Activated CD8-positive, alpha-beta T cell treated with anti-CD3 and anti-CD28 coated beads for 36 hours (primary cell): ENCODE data around the gene RTN3. TPM values are rescaled to one million over a fixed set of nuclear protein-coding genes. Genes with fewer than 3 reads are reported as not detected.
"Not testable (repeated sequence)": the region's sequence is repeated elsewhere in the genome, so short reads cannot be mapped to it uniquely, and the experiment has no call there.

Experiments used
- ATAC-seq: fragments of 200-7000 bp; cut with Tn5 transposase; one replicate; pipeline ENCODE4 v1.10.0; 2021; ENCODE audit warnings: mild to moderate bottlenecking, moderate library complexity
- CTCF ChIA-PET: fragments of 350-600 bp; sonication (Branson Sonifier 250); formaldehyde crosslinking; loops from one replicate; lab custom pipeline; 2021; ENCODE audit warnings: antibody characterized with exemption; lab: Charles Lee
- POLR2A ChIA-PET: fragments of 350-600 bp; sonication (Branson Sonifier 250); formaldehyde crosslinking; loops from one replicate; lab custom pipeline; 2021; ENCODE audit warnings: antibody characterized with exemption; lab: Charles Lee
- DNase-seq: peaks from one replicate; pipeline ENCODE4 v3.0.0-alpha.2; 2020
- H3K27ac Mint-ChIP-seq: one replicate; pipeline ENCODE4 v1.8.0; 2021; ENCODE audit warnings: mild to moderate bottlenecking, mixed read lengths
- H3K27me3 Mint-ChIP-seq: one replicate; pipeline ENCODE4 v1.8.0; 2021; ENCODE audit warnings: mixed read lengths
- H3K36me3 Mint-ChIP-seq: one replicate; pipeline ENCODE4 v1.8.0; 2021; ENCODE audit warnings: low read depth, mixed read lengths
- H3K4me1 Mint-ChIP-seq: one replicate; pipeline ENCODE4 v1.8.0; 2021; ENCODE audit warnings: low read depth, mixed read lengths
- H3K4me3 Mint-ChIP-seq: one replicate; pipeline ENCODE4 v1.8.0; 2021; ENCODE audit warnings: mild to moderate bottlenecking, moderate library complexity, mixed read lengths
- H3K9me3 Mint-ChIP-seq: one replicate; pipeline ENCODE4 v1.8.0; 2021; ENCODE audit warnings: mixed read lengths
- CTCF ChIP-seq: fragments of 200-600 bp; IDR thresholded peaks from one replicate; pipeline ENCODE4 v1.8.0; 2022; ENCODE audit warnings: antibody characterized with exemption, mild to moderate bottlenecking
- intact Hi-C: fragments of 100-400 bp; cut with micrococcal nuclease; formaldehyde crosslinking; loops from one replicate; pipeline ENCODE4 v1.10.0; 2022
- total RNA-seq, 2 experiments: library from RNA; stranded (reverse); gene quantifications; one replicate each; pipeline ENCODE4 v1.2.3, GENCODE V29; 2021

The RTN3 gene
- total RNA-seq: 10 to 100 TPM; 32.1 to 34.0 TPM

GRCh38 chr11:63681321-63682065, at the start of gene RTN3:
RTN3 (plus strand) TSS chr11:63681500; CDS start chr11:63681637, 137 bp downstream.
- peak; percentile 98 for DNase-seq
- H3K27ac Mint-ChIP-seq: peak within 1 kb of the TSS; percentile 81
- intact Hi-C loops: no loop called here
- ChIA-PET CTCF (interaction anchor here (0.7 to 5.3 kb wide), 6 partner anchors 8 to 57 kb away, joined by 3 to 35 read pairs (median 8); partner anchors contain the start of gene ATL3), POLR2A (interaction anchor here (1.0 to 3.7 kb wide), 8 partner anchors 10 to 85 kb away, joined by 3 to 31 read pairs (median 5); partner anchors contain the start of gene ATL3)
- no peaks in the 10 kb centered on the region for H3K36me3 Mint-ChIP-seq
- H3K27me3 Mint-ChIP-seq: no peaks in the 10 kb centered on the region
- TF ChIP-seq CTCF: no peak
- ATAC-seq: peak; percentile 94
- H3K4me3 Mint-ChIP-seq: peak within 1 kb of the TSS; percentile 90
- H3K4me1 Mint-ChIP-seq: peaks cover 23% of the 10 kb centered on the region
- H3K9me3 Mint-ChIP-seq: no peaks in the 10 kb centered on the region

GRCh38 chr11:63635762-63636465, 45.4 kb upstream of the RTN3 start:
- Mint-ChIP-seq H3K9me3 (no peaks in the 10 kb centered on the region), H3K36me3 (peaks cover 15% of the 10 kb centered on the region), H3K4me1 (peaks cover 11% of the 10 kb centered on the region), H3K27me3 (no peaks in the 10 kb centered on the region), H3K27ac (no peak overlapping the region), H3K4me3 (no peak overlapping the region)
- peak; percentile 83 for ATAC-seq
- peak; percentile 76 for DNase-seq
- POLR2A ChIA-PET: interaction anchor here (1.3 kb wide), 1 partner anchor 157 kb away, joined by 4 read pairs; no protein-coding TSS in a partner anchor
- CTCF ChIA-PET: interaction anchor here (0.7 to 12.3 kb wide), 21 partner anchors 11 to 204 kb away, joined by 3 to 150 read pairs (median 4); partner anchors contain the start of genes LGALS12 and PLAAT5
- intact Hi-C loops: loop anchor here (2.0 kb wide), 1 partner anchor 157 kb away; no protein-coding TSS in a partner anchor
- peak; percentile 86 for TF ChIP-seq CTCF

GRCh38 chr11:63638436-63638835, 42.9 kb upstream of the RTN3 start:
- POLR2A ChIA-PET: interaction anchor here (1.0 kb wide), 1 partner anchor 14 kb away, joined by 3 read pairs; no protein-coding TSS in a partner anchor
- H3K36me3 Mint-ChIP-seq: not testable (repeated sequence)

GRCh38 chr11:63639199-63639832, 42.0 kb upstream of the RTN3 start:
- no peak overlapping the region for H3K27ac Mint-ChIP-seq
- peaks cover 11% of the 10 kb centered on the region for H3K36me3 Mint-ChIP-seq
- intact Hi-C loops: no loop called here
- POLR2A ChIA-PET: interaction anchor here (0.6 to 1.4 kb wide), 4 partner anchors 13 to 102 kb away, joined by 3 read pairs; no protein-coding TSS in a partner anchor
- H3K4me1 Mint-ChIP-seq: peaks cover 4% of the 10 kb centered on the region
- no peak overlapping the region for H3K4me3 Mint-ChIP-seq
- DNase-seq (no peak), ATAC-seq (no peak)
- CTCF ChIA-PET: interaction anchor here (0.5 to 12.3 kb wide), 34 partner anchors 9 to 1841 kb away, joined by 3 to 150 read pairs (median 4); partner anchors contain the start of gene PLAAT2
- no peaks in the 10 kb centered on the region for H3K27me3 Mint-ChIP-seq
- no peaks in the 10 kb centered on the region for H3K9me3 Mint-ChIP-seq
- peak; percentile 74 for TF ChIP-seq CTCF

More at GRCh38 chr11:63638436-63638835, 42.9 kb upstream of the RTN3 start:
- intact Hi-C loops, H3K27me3 Mint-ChIP-seq, H3K4me3 Mint-ChIP-seq, H3K27ac Mint-ChIP-seq, DNase-seq, ATAC-seq, H3K4me1 Mint-ChIP-seq, H3K9me3 Mint-ChIP-seq: not testable (repeated sequence)
- CTCF ChIA-PET: interaction anchor here (0.5 to 12.3 kb wide), 28 partner anchors 9 to 1840 kb away, joined by 3 to 150 read pairs (median 5); partner anchors contain the start of gene PLAAT2

GRCh38 chr11:63641727-63642126, 39.6 kb upstream of the RTN3 start:
- no peaks in the 10 kb centered on the region for H3K27me3 Mint-ChIP-seq
- POLR2A ChIA-PET: no interaction called here
- intact Hi-C loops: no loop called here
- ATAC-seq (no peak), DNase-seq (no peak)
- H3K36me3 Mint-ChIP-seq: peaks cover 6% of the 10 kb centered on the region
- no peak overlapping the region for H3K27ac Mint-ChIP-seq
- TF ChIP-seq CTCF: no peak
- H3K9me3 Mint-ChIP-seq: no peaks in the 10 kb centered on the region
- CTCF ChIA-PET: interaction anchor here (1.1 to 12.3 kb wide), 2 partner anchors 126 to 162 kb away, joined by 3 to 150 read pairs; no protein-coding TSS in a partner anchor
- no peak overlapping the region for H3K4me3 Mint-ChIP-seq
- H3K4me1 Mint-ChIP-seq: peaks cover 4% of the 10 kb centered on the region
